ENCODE data around the gene IL7R.

Gene IL7R

DNA sequence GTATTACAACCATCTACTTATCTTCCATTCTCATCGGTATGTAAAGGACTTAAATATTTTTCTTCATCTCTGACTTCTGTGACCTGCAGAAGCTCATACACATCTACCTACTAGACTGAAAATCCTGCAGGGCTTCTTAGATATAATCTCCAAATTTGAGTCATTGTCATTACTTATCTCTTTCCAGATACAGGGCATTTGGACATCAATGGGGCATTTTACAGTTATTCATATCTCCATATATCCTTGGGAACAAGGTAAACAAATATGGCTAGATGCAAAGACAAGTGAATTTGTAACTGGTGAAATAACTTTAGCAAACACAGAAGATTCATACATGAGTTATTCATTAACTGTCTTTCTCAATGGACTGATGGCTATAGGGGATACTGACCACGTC, 37.7 kb upstream of the IL7R start:
- in situ Hi-C loops (cut with MboI; ENCODE audit: low pct_unique_long_range_greater_than_20kb, low sequenced_read_pairs, unreplicated experiment) = no loop called here
- TF ChIP-seq, protein P1, sequence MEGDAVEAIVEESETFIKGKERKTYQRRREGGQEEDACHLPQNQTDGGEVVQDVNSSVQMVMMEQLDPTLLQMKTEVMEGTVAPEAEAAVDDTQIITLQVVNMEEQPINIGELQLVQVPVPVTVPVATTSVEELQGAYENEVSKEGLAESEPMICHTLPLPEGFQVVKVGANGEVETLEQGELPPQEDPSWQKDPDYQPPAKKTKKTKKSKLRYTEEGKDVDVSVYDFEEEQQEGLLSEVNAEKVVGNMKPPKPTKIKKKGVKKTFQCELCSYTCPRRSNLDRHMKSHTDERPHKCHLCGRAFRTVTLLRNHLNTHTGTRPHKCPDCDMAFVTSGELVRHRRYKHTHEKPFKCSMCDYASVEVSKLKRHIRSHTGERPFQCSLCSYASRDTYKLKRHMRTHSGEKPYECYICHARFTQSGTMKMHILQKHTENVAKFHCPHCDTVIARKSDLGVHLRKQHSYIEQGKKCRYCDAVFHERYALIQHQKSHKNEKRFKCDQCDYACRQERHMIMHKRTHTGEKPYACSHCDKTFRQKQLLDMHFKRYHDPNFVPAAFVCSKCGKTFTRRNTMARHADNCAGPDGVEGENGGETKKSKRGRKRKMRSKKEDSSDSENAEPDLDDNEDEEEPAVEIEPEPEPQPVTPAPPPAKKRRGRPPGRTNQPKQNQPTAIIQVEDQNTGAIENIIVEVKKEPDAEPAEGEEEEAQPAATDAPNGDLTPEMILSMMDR (IDR thresholded peaks at IDR 0.05; ENCODE audit: extremely low read depth, insufficient read depth, missing control alignments) = no peak
- no peak for DNase-seq (ENCODE audit: low spot score)

DNA sequence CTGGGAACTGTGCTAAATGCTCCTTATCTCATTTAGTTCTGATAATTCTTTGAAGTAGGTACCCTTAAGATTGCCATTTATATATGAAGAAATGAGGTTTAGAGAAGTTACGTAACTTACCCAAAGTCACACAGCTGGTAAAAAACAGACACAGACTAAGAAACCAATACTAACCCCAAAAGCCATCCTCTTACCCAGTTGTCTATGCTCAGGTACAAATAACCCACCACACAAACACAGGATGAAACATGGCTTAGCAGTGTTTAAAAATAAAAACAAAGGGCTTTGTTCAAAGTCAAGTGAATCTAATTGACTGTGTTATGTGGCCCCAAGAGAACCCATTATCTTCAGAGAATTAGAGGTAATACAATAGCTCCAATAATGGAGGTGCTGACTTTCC, 37.0 kb upstream of the IL7R start:
- in situ Hi-C loops (cut with MboI; ENCODE audit: low pct_unique_long_range_greater_than_20kb, low sequenced_read_pairs, unreplicated experiment) = no loop called here
- TF ChIP-seq, protein P1 (IDR thresholded peaks at IDR 0.05; ENCODE audit: extremely low read depth, insufficient read depth, missing control alignments) = no peak
- no peak for DNase-seq (ENCODE audit: low spot score)

DNA sequence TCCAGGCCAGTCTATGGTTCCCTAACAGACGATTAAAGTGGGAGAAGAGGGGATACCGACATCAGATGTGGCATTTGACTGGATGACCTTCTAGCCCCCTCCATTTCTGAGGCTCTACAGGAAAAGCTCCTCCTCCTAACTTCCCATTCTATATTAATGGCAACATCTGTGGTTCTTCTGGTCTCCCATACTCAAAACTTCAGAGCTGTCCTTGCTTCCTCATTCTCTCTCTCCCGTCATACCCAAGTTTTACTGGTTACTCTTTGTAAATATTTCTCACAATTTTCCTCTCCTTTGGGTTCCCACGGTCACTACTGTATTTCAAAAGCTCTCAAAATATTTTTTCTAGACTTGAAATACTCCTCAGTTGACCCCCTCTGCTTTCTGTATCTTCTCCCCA, 36.0 kb upstream of the IL7R start:
- in situ Hi-C loops (cut with MboI; ENCODE audit: low pct_unique_long_range_greater_than_20kb, low sequenced_read_pairs, unreplicated experiment) = no loop called here
- no peak for DNase-seq (ENCODE audit: low spot score)
- TF ChIP-seq, protein P1 (IDR thresholded peaks at IDR 0.05; ENCODE audit: extremely low read depth, insufficient read depth, missing control alignments) = no peak

DNA sequence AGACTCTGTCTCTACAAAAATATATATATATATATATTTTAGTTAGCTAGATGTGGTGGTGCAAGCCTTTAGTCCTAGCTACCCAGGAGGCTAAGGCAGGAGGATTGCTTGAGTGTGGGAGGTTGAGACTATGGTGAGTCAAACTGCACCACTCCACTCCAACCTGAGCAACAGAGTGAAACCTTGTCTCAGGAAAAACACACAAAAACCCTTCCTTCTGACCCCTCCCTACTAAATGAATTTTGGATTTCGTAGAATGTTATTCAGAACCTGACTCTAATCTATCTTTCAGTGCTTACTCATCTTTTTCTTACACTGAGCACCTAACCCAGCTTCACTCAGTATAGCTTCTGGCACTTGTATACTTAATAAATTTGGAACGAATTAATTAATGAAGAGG, 35.2 kb upstream of the IL7R start:
- no peak for DNase-seq (ENCODE audit: low spot score)
- TF ChIP-seq, protein P1 (IDR thresholded peaks at IDR 0.05; ENCODE audit: extremely low read depth, insufficient read depth, missing control alignments) = no peak
- in situ Hi-C loops (cut with MboI; ENCODE audit: low pct_unique_long_range_greater_than_20kb, low sequenced_read_pairs, unreplicated experiment) = no loop called here

DNA sequence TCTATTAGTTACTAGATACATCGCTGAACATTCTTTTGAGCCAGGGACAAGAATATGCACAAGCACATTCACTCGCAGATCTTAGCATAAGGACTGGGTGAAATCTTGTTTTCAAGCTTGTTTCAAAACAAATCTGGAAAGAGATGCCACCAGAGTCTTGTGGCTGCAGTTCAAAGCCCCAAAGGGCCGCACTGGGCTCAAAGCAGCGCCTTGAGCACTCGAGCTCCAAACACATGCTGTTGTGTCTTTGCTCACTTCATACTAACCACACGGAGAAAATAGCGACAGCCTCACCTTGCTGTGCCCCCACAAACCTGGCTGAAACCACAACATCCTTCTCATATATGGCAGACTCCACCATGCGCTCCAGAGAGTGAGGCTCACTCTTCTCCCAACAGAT, 34.2 kb upstream of the IL7R start:
- TF ChIP-seq, protein P1 (IDR thresholded peaks at IDR 0.05; ENCODE audit: extremely low read depth, insufficient read depth, missing control alignments) = no peak
- DNase-seq (ENCODE audit: low spot score) = no peak
- in situ Hi-C loops (cut with MboI; ENCODE audit: low pct_unique_long_range_greater_than_20kb, low sequenced_read_pairs, unreplicated experiment) = no loop called here

DNA sequence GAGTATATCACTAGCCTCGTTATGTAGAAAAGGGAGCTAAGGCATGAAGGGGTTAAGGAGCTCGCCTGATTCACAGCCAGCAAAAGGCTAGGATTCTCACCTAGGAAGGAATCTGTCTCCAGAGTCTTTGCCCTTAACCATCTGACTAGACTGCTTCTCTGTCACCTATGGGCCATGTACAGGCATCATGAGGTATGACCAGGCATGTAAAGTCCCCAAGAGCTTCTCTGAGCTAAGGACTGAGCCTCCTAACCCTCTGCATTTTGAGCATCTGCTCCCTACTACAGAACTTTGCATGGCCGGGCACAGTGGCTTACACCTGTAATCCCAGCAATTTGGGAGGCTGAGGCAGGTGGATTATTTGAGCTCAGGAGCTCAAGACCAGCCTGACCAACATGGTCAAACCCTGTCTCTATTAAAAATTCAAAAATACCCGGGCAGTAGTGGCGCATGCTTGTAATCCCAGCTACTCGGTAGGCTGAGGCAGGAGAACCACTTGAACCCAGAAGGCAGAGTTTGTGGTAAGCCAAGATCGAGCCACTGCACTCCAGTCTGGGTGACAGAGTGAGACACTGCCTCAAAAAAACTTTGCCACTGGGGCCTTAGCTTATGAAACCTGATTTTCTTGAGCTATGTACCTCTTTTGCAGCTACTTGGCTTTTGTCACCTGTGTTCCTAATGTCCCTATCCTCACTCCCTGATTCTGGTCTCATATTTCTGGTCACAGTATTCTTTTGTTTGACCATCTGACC, 33.2 kb upstream of the IL7R start:
- TF ChIP-seq, protein P1 (IDR thresholded peaks at IDR 0.05; ENCODE audit: extremely low read depth, insufficient read depth, missing control alignments) = no peak
- no peak for DNase-seq (ENCODE audit: low spot score)
- in situ Hi-C loops (cut with MboI; ENCODE audit: low pct_unique_long_range_greater_than_20kb, low sequenced_read_pairs, unreplicated experiment) = no loop called here
